ENCODE measurements around the gene IZUMO1. TPM values are rescaled to one million over a fixed set of nuclear protein-coding genes. Genes with fewer than 3 reads are reported as not detected.
"Not testable (repeated sequence)": the region's sequence is repeated elsewhere in the genome, so short reads cannot be mapped to it uniquely, and the experiment has no call there.

IZUMO1 gene
- total RNA-seq, 1 experiment from 2014 or later = 10.3 TPM

DNA sequence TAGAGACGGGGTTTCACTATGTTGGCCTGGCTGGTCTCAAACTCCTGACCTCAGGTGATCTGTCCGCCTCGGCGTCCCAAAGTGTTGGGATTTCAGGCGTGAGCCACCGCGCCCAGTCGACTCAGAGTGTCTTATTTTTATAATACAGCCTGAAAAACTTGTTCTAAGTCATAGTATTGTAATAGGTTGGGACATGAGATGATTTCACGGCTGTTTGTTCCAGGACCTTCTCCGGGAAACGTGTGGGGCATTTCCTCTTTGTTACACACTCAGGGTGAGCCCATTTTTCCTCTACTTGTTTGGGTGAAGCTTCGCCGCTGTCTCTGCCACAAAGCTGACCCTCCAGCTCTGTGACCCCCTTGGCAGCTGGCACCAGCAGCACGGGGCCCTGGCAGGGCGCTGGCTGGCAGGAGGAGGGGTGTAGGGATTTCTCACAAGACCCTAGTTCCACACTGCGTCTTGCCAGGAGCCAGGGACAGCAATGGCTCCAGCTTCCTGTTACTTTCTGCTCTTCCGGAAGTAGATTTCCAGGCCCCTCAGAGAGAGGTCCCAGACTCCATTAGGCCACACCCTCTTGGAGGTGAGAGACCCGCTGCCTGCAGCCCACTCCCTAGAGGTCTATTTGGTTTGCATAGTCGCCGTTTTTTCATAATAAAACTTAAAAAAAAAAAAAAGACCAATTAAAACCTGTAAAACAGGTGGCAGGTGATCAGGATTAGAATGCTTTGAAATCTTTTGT lies 24.2 kb upstream of the IZUMO1 start:
- no peak overlapping the region for H3K27ac Mint-ChIP-seq (ENCODE audit: unreplicated experiment)
- H3K4me1 Mint-ChIP-seq (ENCODE audit: low read depth, unreplicated experiment) = no peaks in the 10 kb centered on the region
- H3K9me3 ChIP-seq = no peaks in the 10 kb centered on the region
- H3K4me3 Mint-ChIP-seq (ENCODE audit: unreplicated experiment) = no peak overlapping the region
- peaks cover 4% of the 10 kb centered on the region; the same call in 1 of the 2 replicates for H3K4me1 ChIP-seq
- no peaks in the 10 kb centered on the region for H3K27me3 Mint-ChIP-seq (ENCODE audit: insufficient read depth, unreplicated experiment)
- H3K36me3 ChIP-seq (ENCODE audit: control insufficient read depth, insufficient read depth, low read length) = no peaks in the 10 kb centered on the region
- no peaks in the 10 kb centered on the region for H3K36me3 Mint-ChIP-seq (ENCODE audit: insufficient read depth, unreplicated experiment)
- H3K4me3 ChIP-seq (ENCODE audit: low read depth, low read length) = no peak overlapping the region
- H3K27me3 ChIP-seq (replicated peaks; ENCODE audit: control insufficient read depth, insufficient read depth, low read length) = no peaks in the 10 kb centered on the region
- intact Hi-C loops (cut with micrococcal nuclease; ENCODE audit: unreplicated experiment) = no loop called here
- BruUV-seq (replicated peaks) = no TSS peak
- ChIA-PET POLR2A (no interaction called here), CTCF (interaction anchor here (1.5 kb wide), 1 partner anchor 25 kb away, joined by 3 read pairs; no protein-coding TSS in a partner anchor)
- TF ChIP-seq, protein P1, sequence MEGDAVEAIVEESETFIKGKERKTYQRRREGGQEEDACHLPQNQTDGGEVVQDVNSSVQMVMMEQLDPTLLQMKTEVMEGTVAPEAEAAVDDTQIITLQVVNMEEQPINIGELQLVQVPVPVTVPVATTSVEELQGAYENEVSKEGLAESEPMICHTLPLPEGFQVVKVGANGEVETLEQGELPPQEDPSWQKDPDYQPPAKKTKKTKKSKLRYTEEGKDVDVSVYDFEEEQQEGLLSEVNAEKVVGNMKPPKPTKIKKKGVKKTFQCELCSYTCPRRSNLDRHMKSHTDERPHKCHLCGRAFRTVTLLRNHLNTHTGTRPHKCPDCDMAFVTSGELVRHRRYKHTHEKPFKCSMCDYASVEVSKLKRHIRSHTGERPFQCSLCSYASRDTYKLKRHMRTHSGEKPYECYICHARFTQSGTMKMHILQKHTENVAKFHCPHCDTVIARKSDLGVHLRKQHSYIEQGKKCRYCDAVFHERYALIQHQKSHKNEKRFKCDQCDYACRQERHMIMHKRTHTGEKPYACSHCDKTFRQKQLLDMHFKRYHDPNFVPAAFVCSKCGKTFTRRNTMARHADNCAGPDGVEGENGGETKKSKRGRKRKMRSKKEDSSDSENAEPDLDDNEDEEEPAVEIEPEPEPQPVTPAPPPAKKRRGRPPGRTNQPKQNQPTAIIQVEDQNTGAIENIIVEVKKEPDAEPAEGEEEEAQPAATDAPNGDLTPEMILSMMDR (IDR thresholded peaks at IDR 0.05; ENCODE audit: insufficient read depth in 1 of 2, low read depth in 1 of 2, low read length in 1 of 2, severe bottlenecking in 1 of 2, unreplicated experiment in 1 of 2) = no peak
- DNase-seq = no peak
- H3K9me3 Mint-ChIP-seq (ENCODE audit: unreplicated experiment) = no peaks in the 10 kb centered on the region

DNA sequence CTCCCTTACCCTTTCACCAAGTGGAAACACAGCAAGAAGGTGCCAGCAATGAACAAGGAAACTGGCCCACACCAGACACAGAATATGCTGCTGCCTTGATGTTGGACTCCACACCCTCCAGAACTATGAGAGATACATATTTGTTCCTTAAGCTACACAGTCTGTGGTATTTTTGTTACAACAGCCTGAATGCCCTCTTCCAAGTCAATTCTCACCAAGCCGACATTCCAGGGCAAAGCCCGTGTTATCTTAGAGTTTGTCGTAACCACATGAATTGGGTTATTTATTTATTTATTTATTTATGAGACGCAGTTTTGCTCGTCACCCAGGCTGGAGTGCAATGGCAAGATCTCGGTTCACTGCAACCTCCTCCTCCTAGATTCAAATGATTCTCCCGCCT lies 23.6 kb upstream of the IZUMO1 start:
- no peak for DNase-seq
- Mint-ChIP-seq H3K27ac (ENCODE audit: unreplicated experiment) (no peak overlapping the region), H3K4me1 (ENCODE audit: low read depth, unreplicated experiment) (no peaks in the 10 kb centered on the region)

GRCh38 chr19:48768994-48769713 lies 22.4 kb upstream of the IZUMO1 start:
- POLR2A ChIA-PET = no interaction called here
- intact Hi-C loops (cut with micrococcal nuclease; ENCODE audit: unreplicated experiment) = no loop called here
- Mint-ChIP-seq H3K27me3 (ENCODE audit: insufficient read depth, unreplicated experiment) (no peaks in the 10 kb centered on the region), H3K27ac (ENCODE audit: unreplicated experiment) (no peak overlapping the region), H3K4me3 (ENCODE audit: unreplicated experiment) (no peak overlapping the region), H3K9me3 (ENCODE audit: unreplicated experiment) (no peaks in the 10 kb centered on the region), H3K4me1 (ENCODE audit: low read depth, unreplicated experiment) (no peaks in the 10 kb centered on the region), H3K36me3 (ENCODE audit: insufficient read depth, unreplicated experiment) (no peaks in the 10 kb centered on the region)
- H3K4me1 ChIP-seq = peaks cover 4% of the 10 kb centered on the region; the same call in 1 of the 2 replicates
- BruUV-seq (replicated peaks) = no TSS peak
- no peak for DNase-seq
- CTCF ChIA-PET = interaction anchor here (0.6 to 1.2 kb wide), 2 partner anchors 74 to 429 kb away, joined by 4 to 6 read pairs; no protein-coding TSS in a partner anchor
- H3K4me3 ChIP-seq (ENCODE audit: low read depth, low read length) = no peak overlapping the region
- H3K36me3 ChIP-seq (ENCODE audit: control insufficient read depth, insufficient read depth, low read length) = no peaks in the 10 kb centered on the region
- TF ChIP-seq, protein P1 (IDR thresholded peaks at IDR 0.05; ENCODE audit: insufficient read depth in 1 of 2, low read depth in 1 of 2, low read length in 1 of 2, severe bottlenecking in 1 of 2, unreplicated experiment in 1 of 2) = no peak
- no peaks in the 10 kb centered on the region for H3K27me3 ChIP-seq (replicated peaks; ENCODE audit: control insufficient read depth, insufficient read depth, low read length)
- no peaks in the 10 kb centered on the region for H3K9me3 ChIP-seq

More for the DNA sequence above, 23.6 kb upstream of the IZUMO1 start:
- BruUV-seq (replicated peaks) = no TSS peak
- ChIA-PET CTCF (interaction anchor here (1.5 kb wide), 1 partner anchor 25 kb away, joined by 3 read pairs; no protein-coding TSS in a partner anchor), POLR2A (no interaction called here)
- no peaks in the 10 kb centered on the region for H3K36me3 Mint-ChIP-seq (ENCODE audit: insufficient read depth, unreplicated experiment)
- Histone ChIP-seq H3K4me3 (ENCODE audit: low read depth, low read length) (no peak overlapping the region), H3K27me3 (replicated peaks; ENCODE audit: control insufficient read depth, insufficient read depth, low read length) (no peaks in the 10 kb centered on the region), H3K9me3 (no peaks in the 10 kb centered on the region), H3K4me1 (peaks cover 4% of the 10 kb centered on the region; the same call in 1 of the 2 replicates), H3K36me3 (ENCODE audit: control insufficient read depth, insufficient read depth, low read length) (no peaks in the 10 kb centered on the region)
- no peaks in the 10 kb centered on the region for H3K9me3 Mint-ChIP-seq (ENCODE audit: unreplicated experiment)
- TF ChIP-seq, protein P1 (IDR thresholded peaks at IDR 0.05; ENCODE audit: insufficient read depth in 1 of 2, low read depth in 1 of 2, low read length in 1 of 2, severe bottlenecking in 1 of 2, unreplicated experiment in 1 of 2) = no peak
- H3K4me3 Mint-ChIP-seq (ENCODE audit: unreplicated experiment) = no peak overlapping the region
- H3K27me3 Mint-ChIP-seq (ENCODE audit: insufficient read depth, unreplicated experiment) = no peaks in the 10 kb centered on the region
- intact Hi-C loops (cut with micrococcal nuclease; ENCODE audit: unreplicated experiment) = no loop called here

DNA sequence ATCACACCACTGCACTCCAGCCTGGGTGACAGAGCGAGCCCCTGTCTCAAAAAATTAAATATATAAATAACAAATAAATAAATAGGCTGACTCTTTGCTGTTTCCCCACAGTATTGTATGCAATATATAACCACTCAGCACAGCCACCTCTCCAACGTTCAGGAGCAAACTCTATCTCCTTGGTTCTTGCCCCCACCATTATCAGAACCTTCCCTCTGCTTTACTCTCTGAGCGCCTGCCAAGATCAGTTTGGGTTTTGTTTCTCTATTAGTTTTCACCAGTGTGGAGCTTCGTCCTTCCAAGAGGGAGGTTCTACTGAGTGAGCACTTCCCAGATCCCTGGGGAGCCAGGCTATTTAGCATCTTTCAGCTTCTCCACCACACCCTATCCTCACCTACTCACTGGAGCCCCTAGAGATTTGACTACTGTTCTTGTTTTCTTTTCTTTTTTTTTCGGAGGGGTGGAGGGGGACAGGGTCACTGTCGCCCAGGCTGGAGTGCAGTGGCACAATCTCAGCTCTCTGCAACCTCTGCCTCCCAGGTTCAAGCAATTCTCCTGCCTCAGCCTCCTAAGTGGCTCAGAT lies 21.6 kb upstream of the IZUMO1 start:
- BruUV-seq (replicated peaks); H3K36me3 ChIP-seq (ENCODE audit: control insufficient read depth, insufficient read depth, low read length); H3K4me3 ChIP-seq (ENCODE audit: low read depth, low read length); H3K9me3 ChIP-seq; intact Hi-C loops (cut with micrococcal nuclease; ENCODE audit: unreplicated experiment); H3K9me3 Mint-ChIP-seq (ENCODE audit: unreplicated experiment); H3K27me3 ChIP-seq (replicated peaks; ENCODE audit: control insufficient read depth, insufficient read depth, low read length); H3K27ac Mint-ChIP-seq (ENCODE audit: unreplicated experiment); DNase-seq; H3K4me1 ChIP-seq; H3K27me3 Mint-ChIP-seq (ENCODE audit: insufficient read depth, unreplicated experiment); H3K4me1 Mint-ChIP-seq (ENCODE audit: low read depth, unreplicated experiment); H3K4me3 Mint-ChIP-seq (ENCODE audit: unreplicated experiment); H3K36me3 Mint-ChIP-seq (ENCODE audit: insufficient read depth, unreplicated experiment); POLR2A ChIA-PET: not testable (repeated sequence)
- CTCF ChIA-PET = interaction anchor here (0.7 to 1.2 kb wide), 2 partner anchors 32 to 74 kb away, joined by 4 to 5 read pairs; no protein-coding TSS in a partner anchor

All from Caco-2 (cell line).